Activated T-helper 2 cell treated with anti-CD3 and anti-CD28 coated beads, Interferon-gamma antibody, Interleukin-2, Interleukin-4, amounts not matched to agents 10 μg/mL and 5 μg/mL and 100 μg/mL, durations not matched to agents 14 hours and 24 hours and 36 hours (primary cell): ENCODE data around the gene FGGY. TPM values are rescaled to one million over a fixed set of nuclear protein-coding genes. Genes with fewer than 3 reads are reported as not detected.

Source experiments
- DNase-seq: peaks from one replicate; pipeline ENCODE4 v3.0.0; 2021; ENCODE audit warnings: low spot score
- H3K27ac Mint-ChIP-seq: one replicate; pipeline ENCODE4 v1.8.0; 2021; ENCODE audit warnings: mixed read lengths
- H3K27me3 Mint-ChIP-seq: one replicate; pipeline ENCODE4 v1.8.0; 2021; ENCODE audit warnings: low read depth, mixed read lengths
- H3K36me3 Mint-ChIP-seq: one replicate; pipeline ENCODE4 v1.8.0; 2021; ENCODE audit warnings: low read depth, mixed read lengths
- H3K4me1 Mint-ChIP-seq: one replicate; pipeline ENCODE4 v1.8.0; 2021; ENCODE audit warnings: low read depth, mixed read lengths
- H3K4me3 Mint-ChIP-seq: one replicate; pipeline ENCODE4 v1.8.0; 2021; ENCODE audit warnings: low read depth, mild to moderate bottlenecking, moderate library complexity, mixed read lengths
- H3K9me3 Mint-ChIP-seq: one replicate; pipeline ENCODE4 v1.8.0; 2021; ENCODE audit warnings: mixed read lengths
- intact Hi-C: fragments of 100-400 bp; cut with micrococcal nuclease; formaldehyde crosslinking; loops from one replicate; pipeline ENCODE4 v1.15.1; 2023
- total RNA-seq: library from RNA; stranded (reverse); gene quantifications from 2 replicates; pipeline ENCODE4 v1.2.3, GENCODE V29; 2022

FGGY gene
- total RNA-seq, 1 donor from 2014 or later = 10.5 TPM

DNA sequence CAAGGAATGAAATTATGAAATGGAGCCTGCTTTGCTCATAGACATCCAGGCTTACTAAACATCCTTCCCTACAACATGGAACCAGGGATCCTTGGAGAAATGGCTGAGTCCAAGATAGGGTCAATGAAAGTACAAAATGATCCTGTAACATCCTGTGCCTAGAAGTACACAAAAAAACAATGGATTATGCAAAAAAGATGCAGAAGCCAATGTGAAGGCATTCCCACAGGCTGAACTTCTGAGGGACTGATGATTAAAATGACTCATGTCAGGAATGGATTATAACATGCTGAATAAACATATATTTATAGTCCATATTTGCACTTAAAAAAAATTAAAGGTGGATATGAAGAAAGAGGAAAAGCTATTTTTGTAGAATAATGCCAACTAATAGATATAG, 507.4 kb downstream of the FGGY start:
- intact Hi-C loops = no loop called here
- no peak for DNase-seq
- Mint-ChIP-seq H3K4me1 (no peaks in the 10 kb centered on the region), H3K4me3 (no peak overlapping the region), H3K27ac (no peak overlapping the region), H3K36me3 (no peaks in the 10 kb centered on the region), H3K9me3 (no peaks in the 10 kb centered on the region), H3K27me3 (peaks cover 18% of the 10 kb centered on the region)

DNA sequence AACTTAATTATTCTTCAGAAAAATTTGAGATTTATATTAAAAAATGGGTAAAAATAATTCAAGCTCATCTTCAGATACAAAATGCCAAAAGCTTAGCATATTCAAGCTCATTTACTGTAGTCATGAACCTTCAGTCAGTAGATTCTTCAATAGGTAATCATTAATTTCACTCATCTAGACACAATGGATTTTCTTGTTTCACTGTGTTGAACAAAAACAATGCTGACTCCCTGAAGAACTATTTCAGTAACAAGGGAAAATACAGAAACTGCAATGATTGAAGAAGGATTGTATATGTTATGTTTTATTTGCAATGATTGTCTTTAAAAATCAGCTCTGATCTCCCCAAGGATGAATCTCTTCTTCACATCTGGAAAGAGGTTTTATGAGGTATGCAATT, 508.7 kb downstream of the FGGY start:
- DNase-seq = no peak
- no peaks in the 10 kb centered on the region for H3K9me3 Mint-ChIP-seq
- no peak overlapping the region for H3K4me3 Mint-ChIP-seq
- intact Hi-C loops = no loop called here
- no peaks in the 10 kb centered on the region for H3K4me1 Mint-ChIP-seq
- peaks cover 23% of the 10 kb centered on the region for H3K27me3 Mint-ChIP-seq
- H3K36me3 Mint-ChIP-seq = no peaks in the 10 kb centered on the region
- no peak overlapping the region for H3K27ac Mint-ChIP-seq
